Measurements from ENCODE around the gene BCL11A.

- TF ChIP-seq CTCF (IDR thresholded peaks at IDR 0.05): no peak
- TF ChIP-seq POLR2A (IDR thresholded peaks at IDR 0.05; ENCODE audit: low read length): no peak
- TF ChIP-seq MAX (IDR thresholded peaks at IDR 0.05): no peak
- no peak for TF ChIP-seq USF2 (IDR thresholded peaks at IDR 0.05)
- no peak for TF ChIP-seq JUN (IDR thresholded peaks at IDR 0.05)
- TF ChIP-seq MYC (IDR thresholded peaks at IDR 0.05; ENCODE audit: borderline replicate concordance, low read length): no peak
- no peak for TF ChIP-seq FOSL2 (IDR thresholded peaks at IDR 0.05)
- no peak for TF ChIP-seq FOSL2 (CRISPR knock-in tag; IDR thresholded peaks at IDR 0.05)
- TF ChIP-seq RFX5 (IDR thresholded peaks at IDR 0.05): no peak
- no peak for TF ChIP-seq RARB (CRISPR knock-in tag; IDR thresholded peaks at IDR 0.05)
- TF ChIP-seq EHMT2 (IDR thresholded peaks at IDR 0.05; ENCODE audit: low read depth): no peak
- TF ChIP-seq CHD2 (IDR thresholded peaks at IDR 0.05; ENCODE audit: low read length, partially characterized antibody): no peak
These were observed 46.1 kb downstream of the BCL11A start for GRCh38 chr2:60507211-60507965.
